GM10248 (cell line): ENCODE data around the gene RIMBP2.

Experiments used
- CTCF ChIA-PET: fragments of 300-600 bp; sonication (Branson Sonifier 250); formaldehyde crosslinking; extraction: SDS; loops from one replicate; lab custom pipeline; 2021; ENCODE audit warnings: antibody characterized with exemption; lab: Yijun Ruan, JAX
- POLR2A ChIA-PET: fragments of 350-650 bp; sonication (Branson Sonifier 250); formaldehyde crosslinking; extraction: SDS; loops from one replicate; lab custom pipeline; 2020; ENCODE audit warnings: antibody characterized with exemption; lab: Yijun Ruan, JAX
- DNase-seq: peaks from one replicate; pipeline ENCODE4 v3.0.0; 2012; ENCODE audit errors: extremely low spot score
- CTCF ChIP-seq: IDR thresholded peaks from 2 replicates; pipeline ENCODE4 v1.5.1; 2012; ENCODE audit warnings: mild to moderate bottlenecking, low read depth; ENCODE audit errors: extremely low read depth, missing control alignments, control extremely low read depth

RIMBP2 gene

GRCh38 chr12:130715150-130715997 lies 725 bp downstream of the RIMBP2 start:
- ChIA-PET POLR2A (no interaction called here), CTCF (interaction anchor here (2.0 kb wide), 1 partner anchor 32 kb away, joined by 12 read pairs; no protein-coding TSS in a partner anchor)
- no peak for TF ChIP-seq CTCF
- no peak for DNase-seq

- no peak for TF ChIP-seq CTCF
- no peak for DNase-seq
- POLR2A ChIA-PET = no interaction called here
- CTCF ChIA-PET = interaction anchor here (2.0 kb wide), 1 partner anchor 33 kb away, joined by 12 read pairs; no protein-coding TSS in a partner anchor
Observed at GRCh38 chr12:130714591-130715149, 1.4 kb downstream of the RIMBP2 start.

GRCh38 chr12:130714091-130714590 lies 2.0 kb downstream of the RIMBP2 start:
- CTCF ChIA-PET = interaction anchor here (2.0 kb wide), 1 partner anchor 33 kb away, joined by 12 read pairs; no protein-coding TSS in a partner anchor
- POLR2A ChIA-PET = no interaction called here
- no peak for TF ChIP-seq CTCF
- no peak for DNase-seq

- ChIA-PET CTCF (no interaction called here), POLR2A (no interaction called here)
- TF ChIP-seq CTCF = no peak
- DNase-seq = no peak
Observed at GRCh38 chr12:130713581-130713991, 2.5 kb downstream of the RIMBP2 start.

- DNase-seq = no peak
- no peak for TF ChIP-seq CTCF
- ChIA-PET POLR2A (no interaction called here), CTCF (interaction anchor here (1.1 to 1.4 kb wide), 2 partner anchors 35 to 42 kb away, joined by 3 to 4 read pairs; no protein-coding TSS in a partner anchor)
Observed at GRCh38 chr12:130712346-130713065, 3.6 kb downstream of the RIMBP2 start.

- no peak for TF ChIP-seq CTCF
- no peak for DNase-seq
- CTCF ChIA-PET = interaction anchor here (1.1 to 1.4 kb wide), 2 partner anchors 36 to 42 kb away, joined by 3 to 4 read pairs; no protein-coding TSS in a partner anchor
- POLR2A ChIA-PET = no interaction called here
Observed at GRCh38 chr12:130711756-130712155, 4.3 kb downstream of the RIMBP2 start.
